Karpas-422 (cell line): ENCODE results near the gene SNAP47. TPM values are rescaled to one million over a fixed set of nuclear protein-coding genes. Genes with fewer than 3 reads are reported as not detected.

Experiments used
- DNase-seq: peaks from one replicate; pipeline ENCODE4 v3.0.0-alpha.2; 2015
- H2AFZ ChIP-seq: fragments of 200-600 bp; sonication (generic); 2 replicates; pipeline ENCODE4 v1.6.1; 2014; ENCODE audit warnings: antibody characterized with exemption, low read length, mixed read lengths
- H3K27ac ChIP-seq: fragments of 200-600 bp; sonication (generic); 2 replicates; pipeline ENCODE4 v1.5.1; 2014; ENCODE audit warnings: mild to moderate bottlenecking, low read length, moderate library complexity
- H3K27me3 ChIP-seq: fragments of 200-600 bp; sonication (generic); 2 replicates; pipeline ENCODE4 v1.6.1; 2014; ENCODE audit warnings: low read length, mixed read lengths
- H3K36me3 ChIP-seq: fragments of 200-600 bp; sonication (generic); 2 replicates; pipeline ENCODE4 v1.6.1; 2014; ENCODE audit warnings: low read length, mixed read lengths; ENCODE audit not compliant: insufficient read depth
- H3K4me1 ChIP-seq: fragments of 200-600 bp; sonication (generic); 2 replicates; pipeline ENCODE4 v1.6.1; 2014; ENCODE audit warnings: mild to moderate bottlenecking, low read length, mixed read lengths
- H3K4me2 ChIP-seq: fragments of 200-600 bp; sonication (generic); 2 replicates; pipeline ENCODE4 v1.6.1; 2014; ENCODE audit warnings: low read length, low read depth, mild to moderate bottlenecking; ENCODE audit not compliant: poor library complexity, severe bottlenecking
- H3K4me3 ChIP-seq: fragments of 200-600 bp; sonication (generic); 2 replicates; pipeline ENCODE4 v1.5.1; 2014; ENCODE audit warnings: mild to moderate bottlenecking, antibody characterized with exemption, low read length, mixed read lengths
- H3K79me2 ChIP-seq: fragments of 200-600 bp; sonication (generic); 2 replicates; pipeline ENCODE4 v1.6.1; 2014; ENCODE audit warnings: mild to moderate bottlenecking, low read length, mixed read lengths
- H3K9ac ChIP-seq: fragments of 200-600 bp; sonication (generic); 2 replicates; pipeline ENCODE4 v1.6.0; 2014; ENCODE audit warnings: low read length
- H3K9me2 ChIP-seq: fragments of 200-600 bp; sonication (generic), shearing (Covaris generic); replicated peaks from 2 replicates; pipeline ENCODE4 v1.6.0; 2014; ENCODE audit warnings: mild to moderate bottlenecking, low read length, moderate library complexity; ENCODE audit not compliant: insufficient read depth
- H3K9me3 ChIP-seq: fragments of 300-700, 200-600 bp; sonication (generic); 2 replicates; pipeline ENCODE4 v1.6.1; 2014; ENCODE audit warnings: low read length, mixed read lengths
- H4K20me1 ChIP-seq: fragments of 200-600 bp; sonication (generic); 2 replicates; pipeline ENCODE4 v1.6.1; 2014; ENCODE audit warnings: mild to moderate bottlenecking, antibody characterized with exemption, low read length, low read depth; ENCODE audit not compliant: insufficient read depth
- total RNA-seq: library from RNA; depleted of rRNA; stranded (reverse); fragments of >200 nt; shearing (Covaris generic); gene quantifications from 2 replicates; pipeline ENCODE4 v1.2.3, GENCODE V29; 2014; ENCODE audit warnings: low replicate concordance

Gene SNAP47
- total RNA-seq, 1 experiment from 2014 or later: 15.3 TPM

- Histone ChIP-seq H3K9me2 (no peaks in the 10 kb centered on the region), H2AFZ (peak overlapping the region; percentile 39; the same call in 1 of the 2 replicates), H3K36me3 (no peaks in the 10 kb centered on the region), H3K9me3 (no peaks in the 10 kb centered on the region), H3K27ac (no peak overlapping the region; the same call in 1 of the 2 replicates), H3K4me3 (peak overlapping the region; percentile 83), H3K27me3 (no peaks in the 10 kb centered on the region), H3K4me2 (peak overlapping the region; percentile 79), H4K20me1 (peaks cover 17% of the 10 kb centered on the region), H3K79me2 (peaks cover 60% of the 10 kb centered on the region), H3K9ac (peak overlapping the region; percentile 88), H3K4me1 (peaks cover 37% of the 10 kb centered on the region)
- DNase-seq: peak; percentile 57
These were observed 734 bp upstream of the SNAP47 start for GRCh38 chr1:227734546-227734855.

- Histone ChIP-seq H3K79me2 (peaks cover 72% of the 10 kb centered on the region), H3K36me3 (no peaks in the 10 kb centered on the region), H3K27ac (0 out of 2 replicates have a peak overlapping the region, but pooled peaks have one; percentile 15), H3K9ac (peak overlapping the region; percentile 88), H2AFZ (peak overlapping the region; percentile 84), H3K4me2 (peak overlapping the region; percentile 79), H3K4me3 (peak overlapping the region; percentile 83), H4K20me1 (peaks cover 9% of the 10 kb centered on the region; the same call in 1 of the 2 replicates), H3K27me3 (no peaks in the 10 kb centered on the region), H3K9me2 (no peaks in the 10 kb centered on the region), H3K4me1 (peaks cover 25% of the 10 kb centered on the region), H3K9me3 (no peaks in the 10 kb centered on the region)
- no peak for DNase-seq
These were observed 477 bp downstream of the SNAP47 start for GRCh38 chr1:227735539-227736285.

GRCh38 chr1:227736814-227737432 is 1.7 kb downstream of the SNAP47 start:
- DNase-seq: no peak
- H3K36me3 ChIP-seq: no peaks in the 10 kb centered on the region
- no peaks in the 10 kb centered on the region for H3K9me2 ChIP-seq
- no peaks in the 10 kb centered on the region for H3K27me3 ChIP-seq
- peaks cover 82% of the 10 kb centered on the region for H3K79me2 ChIP-seq
- H2AFZ ChIP-seq: no peak overlapping the region
- H3K4me3 ChIP-seq: peak overlapping the region; percentile 83
- peaks cover 19% of the 10 kb centered on the region for H3K4me1 ChIP-seq
- no peaks in the 10 kb centered on the region for H3K9me3 ChIP-seq
- no peak overlapping the region for H3K27ac ChIP-seq
- peaks cover 9% of the 10 kb centered on the region; the same call in 1 of the 2 replicates for H4K20me1 ChIP-seq
- H3K4me2 ChIP-seq: peak overlapping the region; percentile 79
- peak overlapping the region; percentile 88; the same call in 1 of the 2 replicates for H3K9ac ChIP-seq

GRCh38 chr1:227738820-227739219 is 3.6 kb downstream of the SNAP47 start:
- no peaks in the 10 kb centered on the region for H3K9me3 ChIP-seq
- H3K27me3 ChIP-seq: no peaks in the 10 kb centered on the region
- DNase-seq: no peak
- no peaks in the 10 kb centered on the region for H3K36me3 ChIP-seq
- no peak overlapping the region for H3K9ac ChIP-seq
- no peak overlapping the region for H3K4me2 ChIP-seq
- no peak overlapping the region for H2AFZ ChIP-seq
- H3K9me2 ChIP-seq: no peaks in the 10 kb centered on the region
- peaks cover 94% of the 10 kb centered on the region for H3K79me2 ChIP-seq
- no peak overlapping the region for H3K4me3 ChIP-seq
- H3K4me1 ChIP-seq: peaks cover 16% of the 10 kb centered on the region
- no peak overlapping the region for H3K27ac ChIP-seq
- H4K20me1 ChIP-seq: peaks cover 13% of the 10 kb centered on the region; the same call in 1 of the 2 replicates

GRCh38 chr1:227739636-227740035 is 4.4 kb downstream of the SNAP47 start:
- Histone ChIP-seq H3K27me3 (no peaks in the 10 kb centered on the region), H3K27ac (no peak overlapping the region), H3K79me2 (peaks cover 94% of the 10 kb centered on the region), H3K4me1 (peaks cover 12% of the 10 kb centered on the region), H4K20me1 (peaks cover 15% of the 10 kb centered on the region; the same call in 1 of the 2 replicates), H3K9me3 (no peaks in the 10 kb centered on the region), H3K9me2 (no peaks in the 10 kb centered on the region), H2AFZ (no peak overlapping the region), H3K4me2 (no peak overlapping the region), H3K36me3 (no peaks in the 10 kb centered on the region), H3K4me3 (no peak overlapping the region), H3K9ac (no peak overlapping the region)
- no peak for DNase-seq

- Histone ChIP-seq H3K9me2 (no peaks in the 10 kb centered on the region), H3K36me3 (no peaks in the 10 kb centered on the region), H3K9ac (no peak overlapping the region), H3K4me3 (no peak overlapping the region), H2AFZ (no peak overlapping the region), H3K4me1 (peaks cover 12% of the 10 kb centered on the region), H3K27ac (no peak overlapping the region), H3K9me3 (no peaks in the 10 kb centered on the region), H3K27me3 (no peaks in the 10 kb centered on the region), H3K4me2 (no peak overlapping the region), H4K20me1 (peaks cover 18% of the 10 kb centered on the region; the same call in 1 of the 2 replicates), H3K79me2 (peaks cover 96% of the 10 kb centered on the region)
- no peak for DNase-seq
These were observed 5.2 kb downstream of the SNAP47 start for GRCh38 chr1:227740401-227740960.

- Histone ChIP-seq H3K9me3 (no peaks in the 10 kb centered on the region), H3K9me2 (no peaks in the 10 kb centered on the region), H2AFZ (no peak overlapping the region), H3K36me3 (no peaks in the 10 kb centered on the region), H3K27me3 (no peaks in the 10 kb centered on the region), H3K4me3 (no peak overlapping the region), H3K4me1 (peaks cover 8% of the 10 kb centered on the region), H3K4me2 (no peak overlapping the region), H3K9ac (no peak overlapping the region), H3K27ac (no peak overlapping the region), H3K79me2 (peaks cover 96% of the 10 kb centered on the region), H4K20me1 (peaks cover 21% of the 10 kb centered on the region; the same call in 1 of the 2 replicates)
- DNase-seq: no peak
These were observed 6.1 kb downstream of the SNAP47 start for GRCh38 chr1:227741166-227741870.
